IPS DF 19.7 (cell line): ENCODE data around the gene POMT1.

Source experiments
- DNase-seq: peaks from one replicate; pipeline ENCODE4 v3.0.0-alpha.2; 2013; ENCODE audit warnings: low read depth, low spot score

Gene POMT1

DNA sequence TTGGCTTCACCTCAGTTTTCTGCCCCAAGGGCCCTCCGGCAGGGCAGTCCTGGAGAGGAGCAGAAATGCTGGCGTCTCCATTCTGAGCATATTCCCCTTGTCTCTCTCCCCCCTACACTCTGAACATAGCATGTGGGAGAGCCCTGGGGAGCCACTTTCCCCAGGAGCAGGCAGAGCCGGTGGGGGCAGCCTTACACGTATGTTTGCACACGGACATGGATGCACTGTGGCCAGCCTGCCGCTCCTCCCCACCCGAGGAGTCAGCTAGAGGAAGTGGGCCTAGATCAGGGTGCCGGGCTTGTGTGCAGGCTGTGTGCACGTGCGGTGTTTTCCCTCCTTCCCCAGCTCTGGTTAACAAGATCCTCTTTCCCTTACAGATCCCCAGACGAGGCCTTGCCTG, 25.4 kb upstream of the POMT1 start:
- DNase-seq = no peak

DNA sequence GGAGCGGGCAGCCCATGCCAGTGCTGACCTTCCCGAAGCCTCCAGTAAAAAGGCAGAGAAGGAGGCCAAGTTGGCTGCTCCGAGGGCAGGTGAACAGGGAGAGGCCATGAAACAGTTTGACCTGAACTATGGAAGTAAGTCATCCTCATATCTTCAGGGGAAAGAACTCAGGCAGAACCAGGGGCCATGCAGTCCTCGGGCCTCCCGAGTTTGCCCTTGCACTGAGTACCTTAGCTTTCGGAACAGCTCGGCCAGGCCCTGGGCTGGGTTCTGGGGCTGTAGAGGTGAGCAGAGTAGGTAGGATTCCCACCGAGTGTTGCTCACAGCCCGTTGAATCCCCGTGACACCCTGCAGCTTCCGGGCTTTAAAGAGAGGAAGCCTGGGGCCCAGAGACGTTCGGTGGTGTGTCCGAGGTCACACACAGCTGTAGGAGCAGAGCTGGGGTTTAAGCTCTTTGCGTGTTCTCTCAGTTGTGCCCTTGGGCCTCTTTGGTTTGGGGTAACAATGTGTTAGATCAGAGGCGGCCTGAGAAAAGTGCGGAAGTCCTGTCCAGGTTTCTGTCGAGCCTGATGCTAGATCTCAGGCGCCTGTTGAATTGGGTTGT, 24.8 kb upstream of the POMT1 start:
- DNase-seq = no peak

DNA sequence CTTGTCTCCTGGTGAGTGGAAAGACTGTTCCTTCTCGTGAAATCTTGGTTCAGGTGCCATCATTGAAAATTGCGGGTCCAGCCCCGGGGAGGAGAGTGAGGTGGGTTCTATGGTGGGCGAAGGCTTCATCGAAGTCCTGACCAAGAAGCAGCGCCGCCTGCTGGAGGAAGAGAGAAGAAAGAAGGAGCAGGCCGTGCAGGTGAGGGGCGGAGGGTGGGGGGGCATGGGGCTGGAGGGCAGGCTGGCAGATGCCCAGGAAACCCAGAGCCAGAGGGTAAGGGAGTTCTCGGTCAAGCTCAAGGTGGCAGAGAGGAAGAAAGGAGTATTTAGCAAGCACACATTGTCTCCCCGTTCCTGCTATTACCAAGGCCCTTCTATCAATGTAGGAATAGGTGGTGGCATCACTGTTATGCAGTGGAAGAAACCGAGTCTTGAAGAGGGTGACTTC, 24.3 kb upstream of the POMT1 start:
- DNase-seq = peak; percentile 25

DNA sequence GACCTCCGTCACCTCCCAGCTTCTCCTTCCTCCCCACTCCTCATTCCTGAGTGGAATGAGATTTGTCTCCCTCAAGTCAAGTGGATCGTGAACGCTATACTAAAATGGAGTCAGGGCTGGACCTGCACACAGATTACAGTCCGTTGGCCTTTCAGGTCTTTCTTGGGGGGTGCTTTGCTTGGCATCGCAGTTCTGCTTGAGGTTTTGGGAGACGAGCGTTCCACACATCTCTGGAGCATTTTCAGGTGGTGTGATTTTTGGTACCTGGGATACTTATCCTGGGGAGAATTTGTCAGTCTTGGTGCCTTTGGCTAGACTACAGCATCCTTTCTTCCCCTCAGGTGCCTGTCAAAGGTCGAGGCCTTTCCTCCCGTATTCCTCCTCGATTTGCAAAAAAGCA, 23.8 kb upstream of the POMT1 start:
- no peak for DNase-seq

DNA sequence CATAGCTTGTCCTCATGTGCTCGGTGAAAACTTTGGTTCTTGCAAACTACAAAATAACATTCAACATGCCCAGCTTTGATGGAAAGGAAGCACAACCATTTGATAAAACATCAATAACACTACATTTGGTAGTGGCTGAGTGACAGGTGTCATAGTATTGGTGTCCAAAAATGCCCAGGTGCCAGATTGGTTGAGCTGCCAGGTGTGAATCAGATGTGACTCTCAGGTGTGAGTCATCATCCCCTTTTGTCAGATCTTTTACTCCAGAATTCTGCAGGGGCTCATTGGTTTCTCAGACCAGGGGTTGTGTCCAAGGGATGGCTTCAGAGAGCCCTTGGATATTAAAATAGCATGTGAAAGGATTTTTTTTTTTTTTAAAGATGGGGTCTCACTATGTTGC, 22.5 kb upstream of the POMT1 start:
- no peak for DNase-seq

DNA sequence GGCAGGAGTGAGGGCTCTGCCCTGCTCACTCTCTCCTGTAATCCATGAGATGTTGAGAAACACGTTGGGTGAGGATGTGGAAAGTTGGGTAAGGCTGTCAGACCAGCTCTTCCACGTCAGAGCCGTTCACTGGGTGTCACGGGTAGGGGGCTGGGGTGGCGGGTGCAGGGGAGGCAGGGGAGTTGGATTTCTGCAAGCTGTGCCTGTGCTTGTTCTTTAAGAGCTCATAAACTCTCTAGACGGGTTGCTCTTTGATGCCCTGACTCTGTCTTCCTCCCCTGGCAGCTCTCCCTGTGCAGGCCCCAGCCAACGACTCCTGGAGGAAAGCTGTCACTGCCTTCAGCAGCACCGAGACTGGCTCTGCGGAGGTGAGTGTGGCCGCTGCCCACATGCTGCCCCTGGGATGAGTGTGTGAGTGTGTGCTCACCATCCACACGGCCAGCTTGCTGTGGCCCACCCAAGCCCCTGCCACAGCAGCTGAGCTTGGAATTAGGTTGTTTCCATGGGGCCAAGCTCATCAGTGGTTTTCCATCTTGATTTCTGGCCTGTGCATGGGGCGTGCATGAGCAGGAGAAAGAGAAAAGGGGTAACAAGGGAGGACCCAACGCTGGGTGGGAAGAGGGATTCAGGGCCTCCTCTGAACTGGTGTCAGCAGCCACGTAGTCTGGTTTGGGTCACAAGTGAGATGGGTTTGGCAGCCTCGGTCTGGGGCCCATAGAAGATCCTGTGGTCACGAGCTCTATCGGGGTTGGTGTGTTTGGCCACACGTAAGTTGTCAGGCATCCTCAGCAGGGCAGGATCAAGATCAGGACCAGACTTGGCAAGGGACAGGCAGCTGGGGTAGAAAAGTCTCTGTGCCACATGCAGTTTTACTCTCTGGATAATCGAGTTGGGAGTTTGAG, 21.0 kb upstream of the POMT1 start:
- DNase-seq = no peak

DNA sequence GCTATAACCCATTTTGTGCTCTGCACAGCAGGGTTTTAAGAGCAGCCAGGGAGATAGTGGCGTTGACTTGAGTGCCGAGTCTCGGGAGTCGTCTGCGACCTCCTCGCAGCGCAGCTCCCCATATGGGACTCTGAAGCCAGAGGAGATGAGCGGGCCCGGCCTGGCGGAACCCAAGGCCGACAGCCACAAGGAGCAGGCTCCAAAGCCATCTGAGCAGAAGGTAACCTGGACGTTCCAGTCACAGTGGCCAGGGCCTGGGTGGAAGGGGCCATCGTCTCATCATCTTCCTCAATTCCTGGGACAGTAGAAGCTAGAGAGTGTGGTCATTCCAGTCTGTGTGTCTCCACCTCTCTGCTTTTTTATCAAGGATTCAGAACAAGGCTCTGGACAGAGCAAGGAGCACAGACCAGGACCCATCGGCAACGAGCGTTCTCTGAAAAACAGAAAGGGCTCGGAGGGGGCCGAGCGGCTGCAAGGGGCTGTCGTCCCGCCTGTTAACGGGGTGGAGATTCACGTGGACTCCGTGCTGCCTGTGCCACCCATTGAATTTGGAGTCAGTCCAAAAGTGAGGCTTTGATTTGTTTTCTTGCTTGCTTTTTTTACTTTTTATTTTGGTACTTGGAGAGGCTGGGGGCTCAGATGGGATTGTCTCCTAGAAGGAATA, 20.2 kb upstream of the POMT1 start:
- no peak for DNase-seq

DNA sequence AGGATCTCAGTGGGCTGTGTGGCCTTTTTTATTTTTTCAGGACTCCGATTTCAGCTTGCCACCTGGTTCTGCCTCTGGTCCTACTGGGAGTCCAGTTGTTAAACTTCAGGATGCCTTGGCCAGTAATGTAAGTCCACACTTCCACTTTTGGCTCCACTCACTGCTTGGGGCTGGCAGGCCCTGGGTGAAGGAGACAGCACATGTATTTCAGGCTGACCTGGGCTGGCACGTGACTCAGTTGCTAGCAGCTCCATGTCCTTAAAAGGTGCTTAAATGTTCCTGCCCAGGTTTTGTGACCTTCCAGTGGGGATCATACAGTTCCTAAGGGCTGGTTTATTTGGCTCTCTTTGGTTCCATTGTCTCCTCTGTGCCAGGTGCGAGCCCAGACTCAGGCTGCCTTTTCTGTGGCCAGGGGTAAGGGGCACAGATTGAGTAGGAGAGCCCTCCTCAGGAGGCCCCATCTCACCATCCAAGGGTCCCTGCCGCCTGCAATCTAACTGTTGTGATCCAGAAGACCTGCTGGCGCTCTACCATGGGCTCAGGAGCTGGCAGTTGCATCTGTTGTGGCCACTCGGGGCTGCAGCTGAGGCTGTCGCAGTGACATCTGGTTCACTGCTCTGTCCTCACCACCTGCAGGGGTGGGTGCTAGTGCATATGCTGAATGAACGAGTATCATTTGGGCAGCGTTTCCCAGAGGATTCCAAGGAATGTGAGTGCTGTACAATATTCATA, 19.2 kb upstream of the POMT1 start:
- no peak for DNase-seq

DNA sequence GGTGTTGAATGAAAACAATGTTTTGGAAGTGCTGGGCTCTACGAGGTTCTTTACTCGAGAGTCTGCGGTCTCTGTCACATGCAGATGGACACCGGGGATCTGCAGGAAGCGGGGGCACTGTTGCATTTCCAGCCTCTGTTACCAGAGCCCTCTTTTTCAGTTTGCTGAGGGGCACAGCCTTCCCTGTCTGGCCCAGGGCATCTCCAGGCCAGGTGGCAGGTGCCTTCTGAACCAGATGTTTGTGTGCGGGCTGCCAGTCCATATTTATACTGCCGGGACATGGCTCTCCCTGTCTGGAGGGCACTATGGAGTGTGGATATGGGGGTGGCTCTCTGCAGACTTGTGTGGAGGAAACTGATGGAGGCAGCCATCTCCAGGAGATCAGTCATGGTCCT, 18.7 kb upstream of the POMT1 start:
- no peak for DNase-seq

DNA sequence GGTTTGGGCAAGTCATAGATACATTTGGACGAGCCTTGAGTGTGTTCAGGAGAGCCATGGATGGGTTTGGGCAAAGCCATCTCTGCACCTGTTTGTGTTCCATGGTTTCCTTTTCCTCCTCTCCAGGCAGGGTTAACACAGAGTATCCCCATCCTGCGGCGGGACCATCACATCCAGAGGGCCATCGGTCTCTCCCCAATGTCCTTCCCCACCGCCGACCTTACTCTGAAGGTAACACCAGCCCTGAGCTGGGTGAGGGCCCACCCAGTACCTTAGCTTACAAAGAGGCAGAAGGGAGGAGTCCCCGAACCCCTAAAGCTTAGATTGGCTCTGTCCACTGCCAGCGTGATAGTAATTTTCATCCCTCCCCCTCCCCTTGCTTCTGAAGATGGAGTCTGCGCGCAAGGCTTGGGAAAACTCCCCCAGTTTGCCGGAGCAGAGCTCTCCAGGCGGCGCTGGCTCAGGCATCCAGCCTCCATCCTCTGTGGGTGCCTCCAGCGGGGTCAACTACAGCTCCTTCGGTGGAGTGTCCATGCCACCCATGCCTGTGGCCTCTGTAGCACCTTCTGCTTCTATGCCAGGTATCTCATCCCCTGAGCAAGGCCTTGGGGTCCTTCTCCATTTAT, 18.0 kb upstream of the POMT1 start:
- DNase-seq = no peak

DNA sequence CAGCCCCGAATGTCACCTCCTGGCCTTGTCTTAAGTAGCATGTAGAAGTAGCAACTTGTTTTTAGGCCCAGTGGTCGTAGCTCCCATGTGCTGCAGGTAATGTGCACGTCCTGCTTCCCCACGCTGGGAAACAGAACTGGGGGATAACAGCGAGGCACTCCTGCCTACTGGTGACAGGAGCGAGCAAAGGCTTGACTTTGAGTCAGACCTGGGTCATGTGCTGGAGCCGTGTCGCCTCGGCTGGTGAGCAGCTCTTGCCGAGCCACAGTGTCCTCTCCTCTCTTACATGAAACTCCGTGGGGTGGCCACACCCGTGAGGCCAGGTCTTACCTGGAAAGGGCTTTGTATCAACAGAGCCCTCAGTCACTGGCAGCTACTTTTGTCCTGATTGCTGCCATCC, 17.5 kb upstream of the POMT1 start:
- no peak for DNase-seq

DNA sequence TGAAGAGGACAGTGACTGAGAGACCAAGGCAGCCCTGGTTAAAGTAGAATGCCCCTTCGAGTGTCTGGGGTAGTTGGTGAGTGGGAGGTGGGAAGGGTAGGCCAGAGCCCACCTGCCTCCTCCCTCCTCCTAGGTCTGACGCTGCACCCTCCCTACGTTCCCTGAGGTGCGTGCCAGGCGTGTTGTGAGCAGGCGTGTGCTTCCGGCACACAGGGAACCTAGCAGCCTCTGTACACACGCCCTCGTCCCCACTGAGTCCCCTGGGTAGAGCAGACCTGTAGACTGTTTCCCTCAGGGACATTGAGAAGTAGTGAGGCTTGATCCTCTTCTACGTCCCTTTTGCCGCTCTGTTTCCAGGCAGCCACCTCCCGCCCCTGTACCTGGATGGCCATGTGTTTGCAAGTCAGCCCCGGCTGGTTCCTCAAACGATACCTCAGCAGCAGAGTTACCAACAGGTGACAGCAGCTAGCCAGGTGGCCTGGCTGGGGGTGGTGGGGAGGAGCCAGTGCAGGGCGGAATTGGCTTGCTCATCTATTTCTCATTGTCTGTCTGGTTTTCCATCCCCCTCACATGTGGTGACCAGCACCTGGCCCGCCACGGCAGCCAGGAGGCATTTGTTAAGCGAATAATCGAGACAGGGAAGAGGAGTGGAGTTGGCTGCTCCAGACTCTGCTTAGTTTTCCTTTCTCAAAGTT, 16.8 kb upstream of the POMT1 start:
- DNase-seq = no peak

DNA sequence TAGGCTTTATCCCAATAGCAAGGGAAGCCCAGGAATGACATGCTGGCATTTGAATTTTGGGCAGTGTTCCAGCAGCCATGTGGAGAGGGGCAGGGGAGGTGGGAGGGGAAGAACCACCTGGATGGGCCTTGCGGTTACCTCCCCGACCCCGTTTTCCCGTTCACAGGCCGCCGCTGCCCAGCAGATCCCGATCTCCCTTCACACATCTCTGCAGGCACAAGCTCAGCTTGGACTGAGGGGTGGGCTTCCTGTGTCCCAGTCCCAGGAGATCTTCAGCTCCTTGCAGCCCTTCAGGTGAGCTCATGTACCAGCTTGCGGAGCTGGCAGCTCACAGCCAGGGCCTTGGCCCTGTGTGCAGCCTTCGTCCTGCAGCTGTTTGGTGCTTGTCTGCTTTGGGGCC, 15.7 kb upstream of the POMT1 start:
- no peak for DNase-seq

DNA sequence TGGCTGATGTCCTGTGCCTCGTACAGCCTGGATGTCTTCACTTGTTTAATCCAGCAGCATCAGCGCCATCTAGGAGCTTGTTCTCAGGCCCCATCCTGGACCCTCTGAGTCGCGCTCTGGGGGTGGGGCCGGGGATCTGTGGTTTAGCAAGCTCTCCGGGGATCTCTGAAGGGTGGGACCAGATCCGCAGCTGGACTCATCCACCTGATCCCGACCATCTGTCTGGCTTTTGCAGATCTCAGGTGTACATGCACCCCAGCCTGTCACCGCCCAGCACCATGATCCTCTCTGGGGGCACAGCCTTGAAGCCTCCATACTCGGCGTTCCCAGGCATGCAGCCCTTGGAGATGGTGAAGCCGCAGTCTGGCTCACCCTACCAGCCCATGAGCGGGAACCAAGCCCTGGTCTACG, 15.1 kb upstream of the POMT1 start:
- DNase-seq = no peak

DNA sequence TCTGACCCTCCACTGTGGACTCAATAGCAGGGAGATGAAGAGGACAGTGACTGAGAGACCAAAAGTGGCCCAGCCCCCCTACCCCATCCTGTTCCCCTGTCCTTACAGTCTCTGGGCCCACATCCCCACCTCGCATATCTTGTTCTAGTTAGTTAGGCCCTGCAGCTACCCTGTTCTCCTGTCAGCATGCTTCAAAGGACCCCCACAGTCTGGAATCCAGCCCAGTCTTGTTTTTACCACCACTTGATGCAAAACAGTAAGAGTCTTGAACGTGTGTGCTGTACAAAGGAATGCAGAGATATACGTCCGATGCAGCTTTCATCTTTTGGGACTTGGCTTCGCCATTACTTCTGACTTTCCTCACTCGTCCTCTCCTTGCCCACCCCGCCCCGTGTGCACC, 12.2 kb upstream of the POMT1 start:
- DNase-seq = no peak

DNA sequence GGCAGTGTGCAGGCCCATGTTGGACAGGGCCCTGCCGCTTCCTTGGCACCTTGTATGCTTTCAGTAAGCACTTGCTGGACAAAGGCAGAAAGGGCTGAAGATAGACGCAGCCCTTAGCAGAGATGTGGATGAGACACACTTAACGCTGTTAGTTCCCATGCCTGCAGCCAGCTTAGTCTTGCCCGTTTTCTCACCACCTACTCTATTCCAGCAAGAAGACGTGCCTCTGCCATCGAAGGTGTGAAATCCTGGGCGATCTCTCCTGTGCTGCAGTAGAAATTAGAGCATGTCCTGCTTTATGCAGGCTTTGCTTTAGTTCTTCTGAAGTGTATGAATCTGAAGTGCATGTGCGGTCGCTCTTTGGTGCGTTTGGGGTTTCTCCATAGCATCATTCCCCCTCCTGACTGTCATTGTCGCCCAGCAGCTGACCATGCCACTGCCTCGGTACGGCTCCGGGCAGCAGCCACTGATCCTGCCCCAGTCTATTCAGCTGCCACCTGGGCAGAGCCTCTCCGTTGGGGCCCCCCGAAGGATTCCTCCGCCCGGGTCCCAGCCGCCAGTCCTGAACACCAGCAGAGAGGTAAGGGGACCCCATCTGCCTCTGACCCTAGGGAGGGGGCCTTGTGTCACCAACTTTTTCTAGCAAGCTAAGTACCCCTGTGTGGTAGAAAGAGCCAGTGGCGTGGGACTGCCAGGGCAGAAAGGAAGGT, 11.6 kb upstream of the POMT1 start:
- no peak for DNase-seq

DNA sequence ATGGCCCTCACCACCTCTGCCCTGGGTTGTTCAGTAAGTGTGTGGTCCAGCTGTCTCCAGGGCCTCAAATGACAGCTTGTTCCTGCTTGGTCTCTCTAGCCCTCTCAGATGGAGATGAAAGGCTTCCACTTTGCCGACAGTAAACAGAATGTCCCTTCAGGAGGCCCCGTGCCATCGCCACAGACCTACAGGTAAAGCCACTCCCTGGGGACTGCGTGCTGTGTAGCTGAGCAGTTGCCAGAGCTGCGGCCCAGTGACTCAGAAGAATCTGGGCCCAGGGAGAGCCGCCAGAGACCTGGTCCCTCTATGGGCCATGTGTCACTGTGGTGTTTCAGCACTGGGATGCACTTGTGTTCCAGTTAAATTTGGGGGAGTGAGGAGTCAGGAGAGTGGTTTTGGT, 10.6 kb upstream of the POMT1 start:
- DNase-seq = no peak

DNA sequence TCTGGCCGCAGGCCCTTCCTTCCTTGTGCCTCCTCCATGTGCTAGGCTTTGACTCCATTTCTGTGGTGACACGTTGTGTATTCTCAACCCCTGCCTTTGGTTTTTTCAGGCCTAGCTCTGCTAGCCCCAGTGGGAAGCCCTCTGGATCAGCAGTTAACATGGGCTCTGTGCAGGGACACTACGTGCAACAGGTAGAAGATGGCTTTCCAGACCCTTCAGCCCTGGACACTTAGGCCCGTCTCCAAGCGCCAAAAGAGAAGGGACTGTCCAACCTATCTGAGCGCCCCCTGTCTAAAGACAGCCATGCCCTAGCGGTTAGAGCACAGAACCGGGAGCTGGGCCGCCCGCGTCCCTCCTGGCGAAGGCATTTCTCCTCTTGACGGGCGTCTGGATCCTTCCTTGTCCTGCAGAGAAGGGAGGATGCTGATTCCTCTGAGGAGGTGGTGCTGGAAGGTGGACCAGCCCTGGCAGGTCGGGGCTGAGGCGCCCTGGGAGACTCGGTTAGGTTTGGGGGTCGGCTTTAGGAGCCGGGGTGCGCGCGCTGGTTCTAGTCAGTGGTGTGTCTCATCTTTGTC, 8.3 kb upstream of the POMT1 start:
- DNase-seq = no peak

DNA sequence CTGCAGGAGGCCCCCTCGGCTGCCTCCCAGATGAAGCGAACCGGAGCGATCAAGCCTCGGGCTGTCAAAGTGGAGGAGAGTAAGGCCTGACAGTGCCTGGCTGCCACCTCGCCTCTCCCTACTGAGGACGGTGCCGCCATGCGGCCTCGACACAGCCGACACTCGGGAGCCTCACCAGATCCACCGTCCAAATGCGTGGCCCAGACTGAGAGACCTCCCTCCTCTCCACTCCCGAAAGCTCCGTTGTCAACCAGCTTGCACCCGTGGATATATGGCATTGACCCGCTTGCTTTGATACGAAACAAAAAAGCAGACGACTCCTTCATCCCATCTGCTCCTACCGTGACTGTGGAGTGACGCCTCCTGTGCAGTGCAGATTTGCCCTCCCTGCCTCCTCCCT, 6.9 kb upstream of the POMT1 start:
- DNase-seq = no peak

DNA sequence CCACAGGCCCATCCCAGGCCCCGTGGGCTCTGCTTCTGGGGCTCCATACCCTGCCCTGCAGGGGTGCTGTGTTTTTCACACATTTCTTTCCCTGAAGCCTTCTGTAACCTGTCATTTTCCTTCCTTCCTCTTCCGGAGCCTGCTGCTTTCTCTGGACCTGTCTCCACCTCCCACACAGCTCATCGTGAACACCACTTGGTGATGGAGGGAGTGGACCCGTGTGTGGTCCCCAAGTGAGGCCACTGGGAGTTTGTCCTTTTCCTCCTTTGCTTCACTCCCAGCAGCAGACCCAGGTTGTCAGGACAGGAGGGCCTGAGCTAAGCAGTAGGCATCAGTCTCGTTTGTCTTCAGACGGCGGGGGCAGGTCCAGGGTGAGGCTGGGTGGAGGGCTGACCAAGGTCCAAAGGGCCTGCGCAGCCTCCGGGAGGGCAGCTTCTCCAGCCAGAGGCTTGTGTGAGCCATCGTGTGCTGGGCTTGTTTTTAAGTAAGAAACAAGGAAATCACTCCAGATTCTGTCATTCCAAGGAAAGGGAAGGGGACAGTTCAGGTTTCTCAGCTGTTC, 5.8 kb upstream of the POMT1 start:
- no peak for DNase-seq
